ENCODE results near the gene SLC16A12.
A peak's percentile ranks its signal among the peaks of the same experiment; 100 is the strongest.

Gene SLC16A12

DNA sequence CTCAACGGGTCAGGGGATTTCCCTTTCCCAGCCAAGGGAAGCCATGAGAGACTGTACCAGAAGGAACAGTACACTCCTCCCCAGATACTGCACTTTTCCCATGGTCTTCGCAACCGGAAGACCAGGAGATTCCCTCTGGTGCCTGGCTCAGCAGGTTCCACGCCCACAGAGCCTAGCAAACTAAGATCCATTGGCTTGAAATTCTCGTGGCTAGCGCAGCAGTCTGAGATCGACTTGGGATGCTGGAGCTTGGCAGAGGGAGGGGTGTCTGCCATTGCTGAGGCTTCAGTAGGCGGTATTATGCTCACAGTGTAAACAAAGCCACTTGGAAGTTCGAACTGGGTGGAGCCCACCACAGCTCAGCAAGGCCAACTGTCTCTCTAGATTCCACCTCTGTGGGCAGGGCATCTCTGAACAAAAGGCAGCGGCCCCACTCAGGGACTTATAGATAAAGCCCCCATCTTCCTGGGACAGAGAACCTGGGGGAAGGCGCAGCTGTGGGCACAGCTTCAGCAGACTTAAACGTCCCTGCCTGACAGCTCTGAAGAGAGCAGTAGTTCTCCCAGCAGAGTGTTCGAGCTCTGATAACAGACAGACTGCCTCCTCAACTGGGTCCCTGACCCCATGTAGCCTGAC is 29.6 kb downstream of the SLC16A12 start:
- DNase-seq, result no peak

DNA sequence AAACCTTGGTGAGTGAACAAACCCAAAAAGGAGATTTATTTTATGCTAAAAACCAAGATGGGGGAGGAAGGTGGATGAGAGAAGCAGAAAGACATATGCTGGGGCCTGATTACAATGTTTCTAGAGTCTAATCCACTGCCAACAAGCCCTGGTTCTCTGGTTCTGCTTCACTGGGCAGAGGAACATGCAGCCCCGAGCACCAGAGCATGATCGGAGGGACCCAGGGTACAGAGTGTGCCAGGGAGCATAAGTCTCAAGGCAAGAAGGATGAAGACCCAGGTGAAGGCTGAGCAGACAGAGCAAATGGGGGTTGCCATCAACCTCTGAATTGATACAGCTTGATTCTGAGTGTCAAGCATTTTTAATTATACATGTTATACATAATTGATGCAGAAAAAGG is 30.7 kb downstream of the SLC16A12 start:
- DNase-seq, result no peak

DNA sequence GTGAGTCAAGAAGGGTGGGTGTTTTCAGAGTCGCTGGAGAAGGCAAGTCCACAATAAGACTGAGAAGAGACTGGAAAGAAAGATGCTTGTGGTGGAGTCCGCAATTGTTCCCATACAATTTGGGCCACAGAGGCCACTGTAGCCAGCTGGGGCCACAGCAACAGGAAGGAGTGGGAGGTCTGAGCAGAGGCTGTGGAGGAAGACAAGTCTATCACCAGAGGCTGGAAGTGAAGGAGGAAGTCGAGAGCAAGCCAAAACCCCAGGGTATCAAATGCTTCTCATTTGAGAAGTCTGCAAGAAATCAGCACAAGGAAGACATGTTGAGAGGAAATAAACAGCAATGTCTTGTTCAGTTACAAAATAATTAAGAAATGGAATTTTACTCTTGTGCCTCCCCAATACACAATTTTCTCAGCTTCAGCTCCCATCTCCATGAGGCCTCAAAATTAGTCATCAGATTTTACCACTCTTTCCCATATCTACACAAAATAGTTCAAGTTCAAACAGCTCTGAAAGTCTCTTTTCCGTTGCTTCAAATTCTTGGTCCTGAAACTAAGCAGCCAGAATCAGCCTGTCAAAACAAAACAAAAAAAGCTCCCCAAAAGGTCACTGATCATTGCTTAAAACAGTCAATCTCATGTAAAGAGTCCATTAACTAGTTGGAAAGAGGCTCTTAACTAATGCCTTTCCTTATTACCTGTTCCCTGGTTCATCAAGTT is 31.6 kb downstream of the SLC16A12 start:
- peak; percentile 30 to 39 (median 36) for DNase-seq

DNA sequence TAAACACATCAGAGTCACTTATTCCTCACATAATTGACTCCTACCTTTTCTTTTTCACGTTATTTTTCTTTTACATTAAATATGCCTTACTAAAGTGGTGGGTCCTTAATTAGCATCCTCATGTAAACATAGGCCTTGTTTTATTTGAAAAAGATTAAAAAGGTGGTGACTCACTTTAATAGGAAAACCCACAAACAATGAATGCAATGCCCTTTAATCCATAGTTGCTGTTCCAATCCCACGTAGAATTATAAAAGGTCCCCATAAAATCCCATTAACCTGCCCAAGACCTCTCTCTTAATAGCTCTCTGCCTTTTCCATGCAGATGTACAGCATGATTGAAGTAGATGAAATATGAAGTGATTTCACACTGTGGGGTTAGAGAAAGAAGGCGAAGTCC is 32.2 kb downstream of the SLC16A12 start:
- no peak for DNase-seq

DNA sequence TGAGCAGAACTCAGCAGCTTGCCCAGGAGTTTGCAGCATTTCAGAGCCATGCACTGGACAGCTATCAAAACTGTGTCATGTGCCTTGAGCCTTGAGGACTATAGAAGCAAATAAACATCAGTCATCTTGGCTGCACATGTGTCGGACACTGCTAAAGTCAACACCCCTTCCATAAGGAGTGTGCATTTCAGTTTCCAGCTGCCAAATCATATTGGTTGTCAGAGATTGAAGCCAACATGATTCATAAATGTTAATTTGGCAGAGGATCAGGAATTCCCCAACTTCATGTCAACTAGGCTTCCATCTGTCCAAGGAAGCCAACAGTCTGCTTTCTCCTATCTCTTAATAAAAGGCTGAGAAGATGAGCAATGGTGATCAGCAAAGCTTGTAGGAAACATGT is 32.8 kb downstream of the SLC16A12 start:
- no peak for DNase-seq

DNA sequence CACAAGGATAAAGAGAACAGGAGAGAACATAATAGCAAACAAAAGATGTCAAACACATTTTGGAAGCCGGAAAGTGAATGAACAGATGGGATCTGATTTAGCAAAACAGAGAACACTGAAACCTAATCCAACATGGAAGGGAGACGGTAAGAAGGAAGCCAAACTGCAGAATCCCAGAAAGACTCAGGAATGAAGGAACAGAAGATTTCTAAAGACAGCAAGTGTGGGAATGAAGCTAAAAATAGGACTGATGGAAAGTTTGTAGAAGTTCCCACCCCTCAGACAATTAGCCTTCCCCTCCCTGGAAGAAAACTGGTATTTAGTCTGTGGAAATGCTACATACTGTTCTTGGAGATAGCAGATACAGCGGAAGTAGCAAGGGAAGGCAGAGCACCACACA is 40.8 kb downstream of the SLC16A12 start:
- no peak for DNase-seq

DNA sequence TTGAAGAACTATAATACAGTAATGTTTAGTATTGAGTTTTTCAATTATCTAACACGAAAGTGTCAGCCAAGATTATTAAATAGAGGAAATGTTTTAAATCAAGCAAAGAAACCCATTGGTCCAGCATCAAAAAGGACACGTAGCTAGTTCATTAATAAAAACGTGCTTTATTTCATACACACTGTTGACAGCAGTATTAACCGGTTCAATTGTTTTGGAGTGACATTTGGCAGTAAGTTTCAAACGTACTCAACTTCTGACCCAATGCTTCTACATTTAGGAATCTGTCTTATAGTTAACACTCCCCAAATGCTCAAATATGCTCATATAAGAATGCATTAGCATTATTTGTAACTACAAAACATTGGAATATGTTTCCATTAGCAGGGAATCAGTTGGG is 41.3 kb downstream of the SLC16A12 start:
- DNase-seq, result no peak

DNA sequence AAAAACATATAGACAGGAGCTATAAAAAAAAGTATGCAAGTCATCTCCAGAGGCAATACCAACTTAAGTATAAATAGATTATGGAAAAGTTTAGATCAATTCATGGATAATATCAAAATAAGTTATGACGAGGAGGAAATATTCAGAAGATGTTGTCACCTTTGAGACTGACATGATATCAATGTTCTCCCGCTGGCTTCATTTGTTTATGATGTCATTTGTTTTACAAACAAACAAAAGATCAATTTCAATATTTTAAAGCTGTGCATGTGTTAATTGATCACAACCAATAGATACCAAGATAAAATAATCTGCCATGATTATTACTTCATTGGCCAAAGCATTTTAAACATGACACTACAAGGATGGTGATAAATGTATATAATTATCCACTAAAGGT is 43.5 kb downstream of the SLC16A12 start:
- DNase-seq, result no peak

DNA sequence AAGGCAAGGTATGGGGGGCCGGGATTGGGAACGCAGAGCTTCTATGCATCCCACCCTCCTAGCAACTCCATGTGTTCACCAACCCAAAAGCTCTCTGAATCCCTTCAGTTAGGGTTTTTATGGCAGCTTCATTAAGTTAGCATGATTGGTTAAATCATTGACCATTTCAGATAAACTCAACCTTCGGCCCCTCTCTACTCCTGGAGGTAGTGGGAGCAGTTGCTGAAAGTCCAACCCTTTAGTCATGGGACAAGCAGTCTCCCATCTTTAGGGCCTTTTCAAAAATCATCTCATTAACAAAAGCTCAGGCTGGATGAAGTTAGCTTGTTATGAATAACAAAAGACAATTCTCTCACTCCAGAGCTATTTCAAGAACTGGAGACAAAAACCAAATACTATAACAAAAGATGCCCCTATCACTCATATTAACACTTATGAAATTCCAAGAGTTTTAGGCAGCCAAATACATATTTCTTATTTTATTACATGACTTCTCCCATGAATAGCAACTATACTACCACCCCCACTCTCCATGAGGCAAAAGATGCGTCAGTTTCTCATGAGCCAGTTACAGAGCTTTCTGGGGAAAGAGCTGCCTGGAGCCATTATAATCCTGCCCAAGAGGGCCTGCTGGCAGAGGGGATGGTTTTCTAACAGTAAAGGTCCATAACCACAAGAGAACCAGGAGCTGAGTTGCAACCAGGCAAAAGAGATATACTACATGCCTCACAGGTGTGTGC is 44.6 kb downstream of the SLC16A12 start:
- no peak for DNase-seq

DNA sequence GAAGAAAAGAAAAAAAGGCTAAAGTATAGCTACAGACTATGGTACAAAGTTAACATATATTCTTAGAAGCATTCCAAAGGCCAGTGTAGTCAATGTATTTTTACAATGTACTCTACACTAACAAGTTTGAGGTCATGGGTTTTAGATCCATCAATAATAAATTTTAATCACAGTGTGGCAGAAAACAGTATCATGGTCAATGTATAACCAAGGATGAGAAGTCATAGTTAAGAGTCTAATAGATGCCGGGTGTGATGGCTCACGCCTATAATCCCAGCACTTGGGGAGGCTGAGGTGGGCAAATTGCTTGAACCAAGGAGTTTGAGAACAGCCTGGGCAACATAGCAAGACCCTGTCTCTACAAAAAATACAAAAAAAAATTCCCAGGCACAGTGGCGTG is 53.1 kb downstream of the SLC16A12 start:
- no peak for DNase-seq

DNA sequence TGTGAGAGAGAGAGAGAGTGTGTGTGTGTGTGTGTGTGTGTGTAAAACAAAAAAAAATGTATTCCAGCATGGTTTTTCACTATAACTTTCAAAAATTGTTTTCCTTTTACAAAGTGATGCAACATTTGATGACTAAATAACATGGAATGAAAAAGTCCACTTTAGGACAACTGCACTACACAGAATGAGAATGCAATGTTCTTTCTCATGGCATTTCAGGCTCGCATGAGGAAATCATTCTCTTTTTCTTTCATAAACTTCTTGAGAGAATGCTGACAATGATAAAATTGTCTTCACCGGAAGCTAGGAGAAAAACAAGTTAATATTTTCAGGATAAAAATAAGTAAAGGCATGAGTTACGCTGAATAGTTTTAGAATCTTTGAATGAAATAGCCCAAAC is 53.7 kb downstream of the SLC16A12 start:
- peak in 1 of 3 donors; percentile 10 for DNase-seq

DNA sequence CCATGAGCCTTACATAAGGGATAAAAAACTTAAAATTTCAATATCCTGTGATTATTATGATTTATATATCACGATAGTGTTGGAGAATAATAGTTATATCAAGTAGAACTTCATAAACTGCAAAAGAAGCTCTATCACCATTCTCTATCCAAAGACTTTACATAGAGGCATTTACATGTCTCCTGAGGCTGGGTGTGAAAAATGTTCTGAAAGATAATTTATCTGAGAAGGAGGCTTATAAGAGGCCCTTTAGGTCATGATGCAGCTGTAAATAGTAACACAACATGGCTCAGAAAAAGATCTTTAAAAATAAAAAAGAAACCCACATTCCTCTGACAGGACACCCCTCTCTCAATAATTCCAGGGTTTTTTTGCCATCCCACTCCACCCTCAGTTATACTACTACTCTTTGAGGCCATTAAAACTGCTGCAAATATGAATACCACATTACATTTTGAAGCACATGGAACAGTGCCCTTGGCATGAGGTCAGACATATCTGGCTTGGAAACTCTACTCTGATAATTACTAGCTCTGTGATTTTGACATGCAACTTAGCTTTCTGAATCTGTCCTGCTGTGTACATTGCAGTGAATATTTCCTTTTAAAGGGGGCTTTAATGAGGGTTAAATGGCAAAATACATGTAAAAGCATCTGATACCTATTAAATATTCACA is 55.5 kb downstream of the SLC16A12 start:
- no peak for DNase-seq

DNA sequence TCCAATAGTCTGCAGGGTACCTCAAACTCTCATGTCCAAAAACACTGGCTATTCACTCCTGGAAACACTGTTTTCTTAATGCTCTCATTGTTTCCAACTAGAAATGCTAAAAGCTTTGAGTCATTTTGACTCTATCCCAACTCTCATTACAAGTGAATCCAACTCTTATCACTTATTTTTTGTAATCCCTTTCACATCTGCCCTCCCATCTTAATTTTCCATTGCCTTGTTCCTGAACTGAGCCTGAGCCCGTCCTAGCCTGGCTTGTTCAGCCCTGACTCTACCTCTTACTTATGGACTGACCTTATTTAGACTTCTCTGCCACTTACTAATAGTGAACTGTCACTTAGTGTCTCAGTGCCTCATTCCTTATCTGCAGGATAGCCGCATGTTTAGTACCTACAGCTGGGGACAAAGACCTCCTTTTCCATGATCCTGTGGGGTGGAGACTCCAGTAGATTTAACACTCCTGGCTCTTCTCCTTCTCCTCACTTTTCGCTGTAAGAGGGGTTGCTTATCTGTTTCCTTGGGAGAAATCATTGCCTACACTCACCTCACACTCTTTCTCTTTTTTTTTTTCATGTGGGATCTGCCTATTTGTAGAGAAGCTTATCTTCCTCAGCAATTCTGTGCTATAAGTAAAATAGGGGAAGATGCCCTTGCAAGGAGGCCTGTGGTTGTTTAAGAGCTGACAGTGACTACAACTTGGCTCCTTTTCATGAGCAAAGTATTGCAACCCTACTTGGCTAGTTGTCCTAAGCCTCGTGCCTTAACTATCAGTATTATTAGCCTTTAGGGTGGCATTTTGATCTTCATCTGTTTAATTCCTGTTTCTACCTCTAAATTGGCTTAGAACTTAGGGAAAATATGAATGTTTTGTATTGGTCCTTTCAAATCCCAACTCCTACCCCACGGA is 56.4 kb downstream of the SLC16A12 start:
- DNase-seq, result no peak

DNA sequence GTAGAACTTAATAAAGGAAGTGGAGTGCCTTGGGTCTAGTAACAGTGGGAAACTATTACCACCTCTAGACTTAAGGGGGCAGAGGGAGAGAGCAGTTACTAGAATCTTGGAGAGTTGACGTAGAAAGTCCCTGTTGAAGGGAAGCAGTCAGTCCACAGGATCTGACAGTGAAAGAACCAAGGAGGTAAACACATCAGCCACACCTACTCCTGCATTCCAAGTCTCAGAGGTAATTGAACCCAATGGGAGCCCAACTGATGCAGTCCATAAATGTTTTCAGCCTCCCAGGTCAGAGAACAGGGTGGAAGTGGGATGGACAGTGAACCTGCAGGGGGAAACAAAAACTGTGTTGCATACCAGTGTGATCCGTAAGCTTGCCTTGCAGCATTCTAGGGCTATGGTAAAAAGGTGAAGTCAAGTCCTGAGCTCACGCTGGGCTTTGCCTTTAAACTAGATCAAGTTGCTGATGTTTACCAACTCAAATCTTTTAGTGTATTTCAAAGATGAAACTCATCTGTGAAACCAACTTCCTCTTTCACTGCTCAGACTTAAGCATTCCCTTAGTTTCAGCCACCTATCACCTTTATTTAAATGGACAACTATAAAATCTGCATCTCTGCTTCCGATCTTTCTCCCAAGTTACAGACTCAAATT is 57.2 kb downstream of the SLC16A12 start:
- DNase-seq, result no peak

DNA sequence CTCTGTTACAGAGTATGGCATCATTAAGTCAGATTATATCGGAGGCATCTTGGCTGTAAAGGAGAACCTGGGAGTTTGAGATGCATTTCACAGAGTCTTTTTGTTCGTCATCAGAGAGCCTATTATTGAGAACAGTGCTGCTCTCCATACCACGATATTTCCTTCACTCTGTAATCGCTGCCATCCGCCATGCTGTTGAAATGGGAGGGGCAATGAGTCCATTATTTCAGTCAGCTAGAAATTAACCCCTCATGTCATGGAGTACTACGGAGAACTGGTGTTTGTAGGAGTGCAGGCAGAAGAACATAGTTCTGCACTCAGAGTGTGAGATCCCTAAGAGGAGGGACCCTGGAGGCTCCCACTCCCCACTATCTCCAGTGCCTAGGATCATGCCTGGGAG is 59.2 kb downstream of the SLC16A12 start:
- DNase-seq, result no peak

DNA sequence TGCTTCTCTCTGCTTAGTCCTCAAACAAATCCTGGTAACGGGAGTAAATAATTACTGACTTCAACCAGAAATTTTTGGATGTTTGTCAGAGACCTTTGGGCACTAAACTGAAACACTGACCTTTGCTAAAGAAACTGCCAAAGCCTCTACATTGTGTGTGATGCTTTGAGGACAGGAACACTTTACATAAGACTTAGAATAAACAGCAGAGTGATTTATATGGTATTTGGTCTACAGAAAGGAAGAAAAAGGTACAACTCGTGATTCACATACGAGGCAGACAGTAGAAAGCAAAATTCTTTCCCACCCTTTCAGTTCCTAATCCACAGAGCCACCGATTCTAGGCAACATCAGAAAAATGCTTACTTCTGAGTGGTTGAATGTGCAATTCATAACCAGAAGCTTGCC is 59.8 kb downstream of the SLC16A12 start:
- no peak for DNase-seq

DNA sequence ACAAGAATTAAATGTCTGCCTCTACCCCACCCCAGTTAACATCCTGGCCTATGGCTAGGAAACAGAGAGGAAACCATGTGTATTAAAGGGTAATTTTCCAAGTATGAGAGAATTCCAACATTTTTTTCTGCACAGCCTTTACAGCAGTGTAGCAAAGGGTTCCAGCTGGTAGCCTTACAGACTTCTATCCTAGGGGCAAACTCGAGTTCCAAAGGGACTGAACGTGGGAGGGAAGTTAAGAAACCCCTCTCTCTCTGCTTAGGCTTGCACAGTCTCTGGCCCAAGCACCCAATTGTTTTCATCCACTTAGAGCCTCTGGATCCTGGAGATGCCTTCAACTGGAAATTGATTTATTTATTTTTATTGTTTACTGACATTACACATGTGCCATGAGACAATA is 60.3 kb downstream of the SLC16A12 start:
- no peak for DNase-seq

DNA sequence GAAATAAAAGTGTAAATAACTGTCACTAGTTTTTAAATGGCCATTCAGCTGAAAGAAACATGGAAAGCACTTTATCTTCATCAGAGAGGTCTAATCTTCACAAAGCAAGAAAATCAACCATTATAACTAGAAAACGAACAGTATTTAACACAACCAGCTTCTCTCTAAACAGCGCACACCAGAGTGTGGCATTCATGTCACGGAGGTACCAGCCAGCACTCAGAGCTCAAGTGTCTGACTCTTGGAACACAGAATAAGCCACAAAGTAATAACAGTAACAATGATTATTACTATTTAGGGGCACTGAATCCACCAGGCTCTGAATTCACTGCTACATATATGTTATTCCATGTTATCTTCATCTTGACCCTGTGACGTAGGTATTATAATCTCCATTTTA is 60.9 kb downstream of the SLC16A12 start:
- DNase-seq, result no peak

DNA sequence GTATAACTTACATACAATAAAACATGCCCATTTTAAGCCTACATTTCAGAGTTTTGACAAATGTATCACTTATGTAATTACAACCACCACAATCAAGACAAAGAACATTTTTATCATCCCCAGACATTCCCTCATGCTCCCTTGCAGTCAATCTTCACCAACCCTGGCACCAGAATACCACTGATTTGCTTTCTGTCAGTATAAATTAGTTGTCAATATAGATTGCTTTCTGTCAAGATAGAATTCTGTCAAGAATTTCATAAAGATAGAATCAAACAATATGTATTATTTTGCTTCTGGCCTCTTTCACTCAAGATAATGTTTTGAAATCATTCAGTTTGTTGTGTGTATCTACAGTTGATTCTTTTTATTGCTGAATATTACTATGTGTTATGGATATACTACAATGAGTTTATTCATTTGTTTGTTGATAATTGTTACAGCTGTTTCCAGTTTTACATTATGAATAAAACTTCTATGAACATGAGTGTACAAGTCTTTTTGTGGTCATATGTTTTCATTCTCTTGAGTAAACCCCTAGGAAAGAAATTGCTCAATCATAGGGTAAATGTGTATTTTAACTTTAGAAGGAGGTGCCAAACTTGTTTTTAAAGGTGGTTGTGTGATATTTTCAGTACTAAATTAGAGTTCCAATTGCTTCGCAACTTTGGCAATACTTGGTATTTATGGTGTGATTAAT is 64.1 kb downstream of the SLC16A12 start:
- no peak for DNase-seq

DNA sequence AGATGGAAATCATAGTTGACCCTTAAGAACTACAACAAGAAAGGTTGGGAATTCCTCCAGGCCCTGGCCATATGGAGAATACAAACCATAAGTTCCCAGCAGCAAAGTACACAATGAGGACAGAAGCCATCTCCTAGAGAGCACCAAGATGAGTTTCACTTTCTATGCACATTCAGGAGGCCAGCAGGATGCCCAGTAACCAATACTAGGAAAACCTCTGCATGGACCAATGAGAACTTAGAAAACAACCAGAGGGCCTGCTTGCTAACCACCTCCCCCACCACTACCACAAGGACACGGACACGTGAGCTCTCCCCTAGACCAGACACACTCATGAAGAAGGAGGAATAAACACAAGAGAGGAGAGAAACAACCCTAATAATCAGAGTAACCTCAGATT is 64.8 kb downstream of the SLC16A12 start:
- no peak for DNase-seq

DNA sequence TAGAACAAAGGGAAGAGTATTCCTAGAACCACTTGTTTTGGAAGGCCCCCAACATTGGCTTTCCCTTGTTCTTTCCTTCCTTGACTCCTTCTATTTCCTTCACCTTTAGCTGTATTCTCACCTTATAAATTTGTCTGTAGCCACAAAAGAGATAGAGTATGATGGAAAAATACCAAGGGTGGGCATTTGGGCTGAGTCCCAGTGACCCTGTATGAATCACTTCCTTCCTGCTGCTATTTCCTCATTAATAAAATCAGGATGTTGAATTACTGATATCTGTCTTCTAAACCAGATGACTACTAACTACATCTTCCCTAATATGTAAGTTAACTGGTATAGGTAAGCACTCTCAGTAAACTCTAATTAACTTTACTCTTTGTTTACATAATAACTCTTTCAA is 65.9 kb downstream of the SLC16A12 start:
- DNase-seq, result peak in 2 of 3 donors; percentile 10 to 21

All from suppressor macrophage treated with lipopolysaccharide for 1 hour (primary cell).